GM12891 (cell line): Measurements from ENCODE around the gene LRAT.

ENCODE experiments used
- PAX5 ChIP-seq: IDR thresholded peaks from 2 replicates; pipeline ENCODE4 v1.6.1; 2011; ENCODE audit warnings: low read length, moderate library complexity, mild to moderate bottlenecking; ENCODE audit not compliant: insufficient read depth, severe bottlenecking
- POLR2A ChIP-seq: IDR thresholded peaks from 2 replicates; pipeline ENCODE4 v1.6.1; 2011; ENCODE audit warnings: low read depth, low read length, control low read depth
- POLR2AphosphoS5 ChIP-seq: IDR thresholded peaks from 2 replicates; pipeline ENCODE4 v1.6.1; 2011; ENCODE audit warnings: low read depth, low read length, control low read depth
- TAF1 ChIP-seq: IDR thresholded peaks from 2 replicates; pipeline ENCODE4 v1.6.1; 2011; ENCODE audit warnings: low read depth, low read length, control low read depth

DNA sequence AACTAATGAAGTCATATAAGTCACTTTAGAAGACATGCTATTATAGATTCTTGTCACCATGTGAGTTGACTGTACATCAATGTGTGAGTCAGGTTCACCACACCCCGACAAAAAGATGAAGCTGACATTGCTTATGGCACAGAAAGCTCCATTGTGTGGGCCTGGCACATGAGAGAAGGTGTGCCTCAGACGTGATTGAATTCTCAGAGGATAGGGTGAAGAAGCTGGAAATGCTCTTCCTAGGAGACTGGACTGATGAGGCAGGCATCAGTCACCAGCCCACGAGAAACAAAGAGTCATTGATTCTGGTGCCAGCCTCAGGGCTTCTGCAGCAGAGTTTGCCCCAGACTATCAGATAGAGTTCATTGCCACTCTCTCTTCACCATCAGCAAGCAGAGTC is 35.9 kb upstream of the LRAT start:
- TF ChIP-seq POLR2A (no peak), PAX5 (no peak), TAF1 (no peak), POLR2AphosphoS5 (no peak)
